H54 (cell line): ENCODE data around the gene PDCD10.

Experiments used
- DNase-seq: peaks from one replicate; pipeline ENCODE4 v3.0.0; 2011; ENCODE audit warnings: low spot score, mixed read lengths; ENCODE audit not compliant: insufficient read length
- FAIRE-seq: peaks from 3 replicates; lab custom pipeline; 2011; peaks lifted over from hg19 to GRCh38; lab: Jason Lieb, UNC
- POLR2A ChIP-seq: IDR thresholded peaks from 2 replicates; pipeline ENCODE4 v1.6.1; 2011; ENCODE audit warnings: low read depth, mild to moderate bottlenecking, low read length

PDCD10 gene

GRCh38 chr3:167742338-167742737, 7.6 kb upstream of the PDCD10 start:
- FAIRE-seq (no peak), DNase-seq (no peak)
- TF ChIP-seq POLR2A: no peak

GRCh38 chr3:167740961-167741587, 6.4 kb upstream of the PDCD10 start:
- no peak for DNase-seq
- peak; percentile 62 for FAIRE-seq
- no peak for TF ChIP-seq POLR2A

- FAIRE-seq (no peak), DNase-seq (no peak)
- TF ChIP-seq POLR2A: no peak
These were observed 4.6 kb upstream of the PDCD10 start for GRCh38 chr3:167739190-167739810.

- DNase-seq (no peak), FAIRE-seq (no peak)
- no peak for TF ChIP-seq POLR2A
These were observed 3.3 kb upstream of the PDCD10 start for GRCh38 chr3:167738037-167738436.

GRCh38 chr3:167736997-167737396, 2.3 kb upstream of the PDCD10 start:
- TF ChIP-seq POLR2A: no peak
- FAIRE-seq (no peak), DNase-seq (no peak)

GRCh38 chr3:167736264-167736787, 1.6 kb upstream of the PDCD10 start:
- FAIRE-seq: peak; percentile 11
- no peak for DNase-seq
- TF ChIP-seq POLR2A: no peak

GRCh38 chr3:167735233-167736138, 794 bp upstream of the PDCD10 start, which contains the start of gene SERPINI1:
Gene SERPINI1 (plus strand): TSS chr3:167735721. CDS start chr3:167789129, 53,408 bp downstream.
- FAIRE-seq: peak; percentile 99
- peak; percentile 53 for TF ChIP-seq POLR2A

GRCh38 chr3:167733961-167734497, 663 bp downstream of the PDCD10 start:
- no peak for TF ChIP-seq POLR2A
- DNase-seq (no peak), FAIRE-seq (peak; percentile 38)

More at GRCh38 chr3:167735233-167736138, 794 bp upstream of the PDCD10 start, which contains the start of gene SERPINI1:
- DNase-seq: peak; percentile 43

- TF ChIP-seq POLR2A: no peak
- FAIRE-seq (peak; percentile 38), DNase-seq (no peak)
These were observed 2.2 kb downstream of the PDCD10 start for GRCh38 chr3:167732313-167733065.

- DNase-seq: no peak
- no peak for TF ChIP-seq POLR2A
- no peak for FAIRE-seq
These were observed 3.3 kb downstream of the PDCD10 start for GRCh38 chr3:167731393-167731792.

GRCh38 chr3:167729591-167729990, 5.1 kb downstream of the PDCD10 start:
- no peak for FAIRE-seq
- DNase-seq: no peak
- no peak for TF ChIP-seq POLR2A

GRCh38 chr3:167728632-167729323, 5.9 kb downstream of the PDCD10 start:
- DNase-seq: no peak
- peak; percentile 6 for FAIRE-seq
- no peak for TF ChIP-seq POLR2A
